Kidney epithelial cell (primary cell): ENCODE results near the gene CFAP45. TPM values are rescaled to one million over a fixed set of nuclear protein-coding genes. Genes with fewer than 3 reads are reported as not detected.
A peak's percentile ranks its signal among the peaks of the same experiment; 100 is the strongest.

Experiments used
- DNase-seq: peaks from one replicate; pipeline ENCODE4 v3.0.0-alpha.2; 2010; ENCODE audit warnings: low read depth
- H3K27me3 ChIP-seq: 2 replicates; pipeline ENCODE4 v1.6.0; 2011; ENCODE audit warnings: low read length; ENCODE audit not compliant: control insufficient read depth, insufficient read depth
- H3K36me3 ChIP-seq: 2 replicates; pipeline ENCODE4 v1.5.1; 2011; ENCODE audit warnings: low read length; ENCODE audit not compliant: control insufficient read depth, insufficient read depth
- H3K4me3 ChIP-seq: 2 replicates; pipeline ENCODE4 v1.5.1; 2011; ENCODE audit warnings: low read depth, mild to moderate bottlenecking, control low read depth, low read length
- CTCF ChIP-seq: IDR thresholded peaks from 2 replicates; pipeline ENCODE4 v1.5.1; 2011; ENCODE audit warnings: mild to moderate bottlenecking, moderate library complexity, low read length, control low read depth, inconsistent platforms; ENCODE audit not compliant: insufficient read depth, poor library complexity, severe bottlenecking
- total RNA-seq: library from RNA; depleted of rRNA; stranded (reverse); fragments of >200 nt; gene quantifications from 2 replicates; pipeline ENCODE4 v1.2.3, GENCODE V29; 2015

The CFAP45 gene
- total RNA-seq, 1 donor from 2014 or later, result 2.0 TPM

- Histone ChIP-seq H3K4me3 (no peak overlapping the region), H3K36me3 (no peaks in the 10 kb centered on the region), H3K27me3 (no peaks in the 10 kb centered on the region)
- no peak for DNase-seq
- no peak for TF ChIP-seq CTCF
Measured at GRCh38 chr1:159889202-159889601, 10.8 kb downstream of the CFAP45 start.

- Histone ChIP-seq H3K27me3 (no peaks in the 10 kb centered on the region), H3K4me3 (no peak overlapping the region), H3K36me3 (no peaks in the 10 kb centered on the region)
- TF ChIP-seq CTCF, result no peak
- no peak for DNase-seq
Measured at GRCh38 chr1:159884296-159884695, 15.7 kb downstream of the CFAP45 start.

GRCh38 chr1:159883134-159883533, 16.8 kb downstream of the CFAP45 start:
- no peak for DNase-seq
- Histone ChIP-seq H3K27me3 (no peaks in the 10 kb centered on the region), H3K36me3 (no peaks in the 10 kb centered on the region), H3K4me3 (no peak overlapping the region)
- TF ChIP-seq CTCF, result no peak

GRCh38 chr1:159882527-159882862, 17.5 kb downstream of the CFAP45 start:
- Histone ChIP-seq H3K27me3 (no peaks in the 10 kb centered on the region), H3K36me3 (no peaks in the 10 kb centered on the region), H3K4me3 (no peak overlapping the region)
- no peak for TF ChIP-seq CTCF
- no peak for DNase-seq

GRCh38 chr1:159881622-159882526, 18.1 kb downstream of the CFAP45 start:
- Histone ChIP-seq H3K27me3 (no peaks in the 10 kb centered on the region), H3K36me3 (no peaks in the 10 kb centered on the region), H3K4me3 (no peak overlapping the region)
- DNase-seq, result peak; percentile 100
- no peak for TF ChIP-seq CTCF

- DNase-seq, result no peak
Measured at GRCh38 chr1:159880430-159880829, 19.5 kb downstream of the CFAP45 start.

More at GRCh38 chr1:159880430-159880829, 19.5 kb downstream of the CFAP45 start:
- H3K36me3 ChIP-seq, result no peaks in the 10 kb centered on the region
- no peak overlapping the region for H3K4me3 ChIP-seq
- no peak for TF ChIP-seq CTCF
- no peaks in the 10 kb centered on the region for H3K27me3 ChIP-seq
